HEK293 (cell line): ENCODE results near the gene DDX10.

Experiments
- BCL11A ChIP-seq: fragments of 450-650 bp; formaldehyde crosslinking; IDR thresholded peaks from 2 replicates; pipeline ENCODE4 v1.5.1; 2016; ENCODE audit warnings: low read depth, missing biosample characterization, missing genetic modification characterization
- GFI1B ChIP-seq: fragments of 450-650 bp; formaldehyde crosslinking; IDR thresholded peaks from 2 replicates; pipeline ENCODE4 v1.5.1; 2016; ENCODE audit warnings: missing biosample characterization, missing genetic modification characterization
- KLF7 ChIP-seq: fragments of 450-650 bp; formaldehyde crosslinking; IDR thresholded peaks from 2 replicates; pipeline ENCODE4 v1.5.1; 2016; ENCODE audit warnings: missing biosample characterization, missing genetic modification characterization, borderline replicate concordance
- ZBTB21 ChIP-seq: fragments of 450-650 bp; formaldehyde crosslinking; IDR thresholded peaks from 2 replicates; pipeline ENCODE4 v1.5.1; 2017; ENCODE audit warnings: missing biosample characterization, missing genetic modification characterization
- ZNF133 ChIP-seq: fragments of 450-650 bp; formaldehyde crosslinking; IDR thresholded peaks from 2 replicates; pipeline ENCODE4 v1.5.1; 2016; ENCODE audit warnings: missing biosample characterization, missing genetic modification characterization
- ZNF501 ChIP-seq: fragments of 450-650 bp; formaldehyde crosslinking; IDR thresholded peaks from 2 replicates; pipeline ENCODE4 v1.5.1; 2016; ENCODE audit warnings: missing biosample characterization, missing genetic modification characterization
- ZNF768 ChIP-seq: fragments of 450-650 bp; formaldehyde crosslinking; IDR thresholded peaks from 2 replicates; pipeline ENCODE4 v1.5.1; 2018; ENCODE audit warnings: missing biosample characterization, mild to moderate bottlenecking, missing genetic modification characterization
- ZNF776 ChIP-seq: fragments of 450-650 bp; formaldehyde crosslinking; IDR thresholded peaks from 2 replicates; pipeline ENCODE4 v1.5.0; 2017; ENCODE audit warnings: missing biosample characterization, missing genetic modification characterization, borderline replicate concordance
- TF ChIP-seq, protein P1 (sequence below): fragments of 450-650 bp; IDR thresholded peaks from 2 replicates; pipeline ENCODE4 v1.5.1; 2018; ENCODE audit warnings: missing biosample characterization, missing genetic modification characterization
- TF ChIP-seq, protein P2 (sequence below): fragments of 450-650 bp; formaldehyde crosslinking; IDR thresholded peaks from 2 replicates; pipeline ENCODE4 v1.5.1; 2016; ENCODE audit warnings: missing biosample characterization, missing genetic modification characterization
- TF ChIP-seq, protein P3 (sequence below): fragments of 450-650 bp; formaldehyde crosslinking; IDR thresholded peaks from 2 replicates; pipeline ENCODE4 v1.5.1; 2016; ENCODE audit warnings: missing biosample characterization, missing genetic modification characterization

DNA sequence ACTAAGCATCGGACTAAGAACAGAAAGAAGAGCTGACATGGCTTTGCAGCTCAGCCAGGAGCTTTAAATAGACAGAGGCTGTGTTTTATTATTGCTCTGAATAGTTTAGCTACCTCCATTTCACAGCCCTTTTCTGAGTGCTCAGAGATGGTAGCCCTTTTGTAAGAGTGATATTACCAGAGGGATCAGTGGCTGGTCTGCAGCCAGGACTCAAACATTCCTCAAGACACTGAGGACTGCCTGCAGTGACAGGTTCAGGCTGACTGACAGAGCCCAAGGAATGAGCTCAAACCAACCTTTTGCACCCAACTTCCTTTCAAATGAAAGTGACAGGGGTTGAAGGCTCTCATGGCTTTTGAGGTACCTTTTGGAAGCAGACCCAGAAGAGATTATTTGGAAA is 189.0 kb downstream of the DDX10 start:
- TF ChIP-seq, protein P1, sequence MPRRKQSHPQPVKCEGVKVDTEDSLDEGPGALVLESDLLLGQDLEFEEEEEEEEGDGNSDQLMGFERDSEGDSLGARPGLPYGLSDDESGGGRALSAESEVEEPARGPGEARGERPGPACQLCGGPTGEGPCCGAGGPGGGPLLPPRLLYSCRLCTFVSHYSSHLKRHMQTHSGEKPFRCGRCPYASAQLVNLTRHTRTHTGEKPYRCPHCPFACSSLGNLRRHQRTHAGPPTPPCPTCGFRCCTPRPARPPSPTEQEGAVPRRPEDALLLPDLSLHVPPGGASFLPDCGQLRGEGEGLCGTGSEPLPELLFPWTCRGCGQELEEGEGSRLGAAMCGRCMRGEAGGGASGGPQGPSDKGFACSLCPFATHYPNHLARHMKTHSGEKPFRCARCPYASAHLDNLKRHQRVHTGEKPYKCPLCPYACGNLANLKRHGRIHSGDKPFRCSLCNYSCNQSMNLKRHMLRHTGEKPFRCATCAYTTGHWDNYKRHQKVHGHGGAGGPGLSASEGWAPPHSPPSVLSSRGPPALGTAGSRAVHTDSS (tag by site-specific recombination): no peak
- TF ChIP-seq KLF7 (tag by site-specific recombination) (no peak), ZNF776 (tag by site-specific recombination) (no peak), ZNF768 (tag by site-specific recombination) (no peak), ZNF133 (tag by site-specific recombination) (no peak), GFI1B (tag by site-specific recombination) (no peak), ZNF501 (tag by site-specific recombination) (no peak), BCL11A (tag by site-specific recombination) (no peak), ZBTB21 (tag by site-specific recombination) (no peak)
- TF ChIP-seq, protein P2, sequence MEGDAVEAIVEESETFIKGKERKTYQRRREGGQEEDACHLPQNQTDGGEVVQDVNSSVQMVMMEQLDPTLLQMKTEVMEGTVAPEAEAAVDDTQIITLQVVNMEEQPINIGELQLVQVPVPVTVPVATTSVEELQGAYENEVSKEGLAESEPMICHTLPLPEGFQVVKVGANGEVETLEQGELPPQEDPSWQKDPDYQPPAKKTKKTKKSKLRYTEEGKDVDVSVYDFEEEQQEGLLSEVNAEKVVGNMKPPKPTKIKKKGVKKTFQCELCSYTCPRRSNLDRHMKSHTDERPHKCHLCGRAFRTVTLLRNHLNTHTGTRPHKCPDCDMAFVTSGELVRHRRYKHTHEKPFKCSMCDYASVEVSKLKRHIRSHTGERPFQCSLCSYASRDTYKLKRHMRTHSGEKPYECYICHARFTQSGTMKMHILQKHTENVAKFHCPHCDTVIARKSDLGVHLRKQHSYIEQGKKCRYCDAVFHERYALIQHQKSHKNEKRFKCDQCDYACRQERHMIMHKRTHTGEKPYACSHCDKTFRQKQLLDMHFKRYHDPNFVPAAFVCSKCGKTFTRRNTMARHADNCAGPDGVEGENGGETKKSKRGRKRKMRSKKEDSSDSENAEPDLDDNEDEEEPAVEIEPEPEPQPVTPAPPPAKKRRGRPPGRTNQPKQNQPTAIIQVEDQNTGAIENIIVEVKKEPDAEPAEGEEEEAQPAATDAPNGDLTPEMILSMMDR: no peak
- TF ChIP-seq, protein P3, sequence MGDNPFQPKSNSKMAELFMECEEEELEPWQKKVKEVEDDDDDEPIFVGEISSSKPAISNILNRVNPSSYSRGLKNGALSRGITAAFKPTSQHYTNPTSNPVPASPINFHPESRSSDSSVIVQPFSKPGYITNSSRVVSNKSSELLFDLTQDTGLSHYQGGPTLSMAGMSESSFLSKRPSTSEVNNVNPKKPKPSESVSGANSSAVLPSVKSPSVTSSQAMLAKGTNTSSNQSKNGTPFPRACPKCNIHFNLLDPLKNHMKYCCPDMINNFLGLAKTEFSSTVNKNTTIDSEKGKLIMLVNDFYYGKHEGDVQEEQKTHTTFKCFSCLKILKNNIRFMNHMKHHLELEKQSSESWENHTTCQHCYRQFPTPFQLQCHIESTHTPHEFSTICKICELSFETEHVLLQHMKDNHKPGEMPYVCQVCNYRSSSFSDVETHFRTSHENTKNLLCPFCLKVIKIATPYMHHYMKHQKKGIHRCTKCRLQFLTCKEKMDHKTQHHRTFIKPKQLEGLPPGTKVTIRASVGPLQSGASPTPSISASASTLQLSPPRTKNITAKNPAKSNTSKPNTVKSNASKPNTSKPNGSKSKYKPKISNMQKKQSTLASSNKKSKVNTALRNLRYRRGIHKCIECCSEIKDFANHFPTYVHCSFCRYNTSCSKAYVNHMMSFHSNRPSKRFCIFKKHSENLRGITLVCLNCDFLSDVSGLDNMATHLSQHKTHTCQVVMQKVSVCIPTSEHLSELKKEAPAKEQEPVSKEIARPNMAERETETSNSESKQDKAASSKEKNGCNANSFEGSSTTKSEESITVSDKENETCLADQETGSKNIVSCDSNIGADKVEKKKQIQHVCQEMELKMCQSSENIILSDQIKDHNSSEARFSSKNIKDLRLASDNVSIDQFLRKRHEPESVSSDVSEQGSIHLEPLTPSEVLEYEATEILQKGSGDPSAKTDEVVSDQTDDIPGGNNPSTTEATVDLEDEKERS (tag by site-specific recombination): no peak
